ENCODE results near the gene RAB40B.
"Not testable (repeated sequence)": the region's sequence is repeated elsewhere in the genome, so short reads cannot be mapped to it uniquely, and the experiment has no call there.

The RAB40B gene, protein sequence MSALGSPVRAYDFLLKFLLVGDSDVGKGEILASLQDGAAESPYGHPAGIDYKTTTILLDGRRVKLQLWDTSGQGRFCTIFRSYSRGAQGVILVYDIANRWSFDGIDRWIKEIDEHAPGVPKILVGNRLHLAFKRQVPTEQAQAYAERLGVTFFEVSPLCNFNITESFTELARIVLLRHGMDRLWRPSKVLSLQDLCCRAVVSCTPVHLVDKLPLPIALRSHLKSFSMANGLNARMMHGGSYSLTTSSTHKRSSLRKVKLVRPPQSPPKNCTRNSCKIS

DNA sequence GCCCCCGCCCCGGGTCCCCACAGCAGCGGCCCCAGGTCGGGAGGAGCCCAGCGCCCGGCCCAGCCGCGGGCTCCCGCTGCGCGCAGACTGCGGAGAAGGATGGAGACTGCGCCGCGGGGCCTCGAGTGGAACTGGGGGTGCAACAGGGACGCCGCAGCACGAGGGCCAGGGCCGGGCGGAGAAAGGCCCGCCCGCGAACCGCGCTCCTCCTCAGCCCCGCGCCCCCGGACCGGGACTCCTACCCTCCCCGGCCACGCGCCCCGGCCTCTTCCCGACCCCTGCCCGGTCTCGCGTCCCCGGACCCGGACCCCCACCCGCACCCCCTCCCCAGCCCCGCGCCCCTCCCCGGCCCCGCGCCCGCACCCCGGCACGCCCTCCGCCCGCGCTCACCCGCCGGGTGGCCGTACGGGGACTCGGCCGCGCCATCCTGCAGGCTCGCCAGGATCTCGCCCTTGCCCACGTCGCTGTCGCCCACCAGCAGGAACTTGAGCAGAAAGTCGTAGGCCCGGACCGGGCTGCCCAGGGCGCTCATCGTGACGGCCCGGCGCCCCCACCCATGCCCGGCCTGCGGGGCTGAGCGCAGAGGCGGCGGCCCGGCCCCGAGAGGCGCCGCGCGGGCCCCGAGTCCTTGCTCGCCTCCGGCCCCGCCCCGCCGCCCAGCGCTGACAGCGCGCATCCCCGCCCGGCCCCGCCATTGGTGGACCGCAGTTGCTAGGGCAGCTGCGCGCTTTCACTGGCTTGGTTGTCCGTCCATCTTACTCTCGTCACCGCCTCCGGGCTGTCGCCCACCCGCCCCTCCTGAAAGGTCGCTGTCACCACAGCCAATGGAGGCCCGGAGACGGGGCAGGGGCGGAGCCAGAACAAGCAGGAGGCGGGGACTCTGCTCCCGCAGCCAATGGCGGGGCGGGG lies at the start of gene RAB40B:
RAB40B (minus strand) TSS at position 634 of the 909 bp plus-strand sequence; CDS start at position 532, 102 bp downstream.
- DNase-seq = peak; percentile 99

DNA sequence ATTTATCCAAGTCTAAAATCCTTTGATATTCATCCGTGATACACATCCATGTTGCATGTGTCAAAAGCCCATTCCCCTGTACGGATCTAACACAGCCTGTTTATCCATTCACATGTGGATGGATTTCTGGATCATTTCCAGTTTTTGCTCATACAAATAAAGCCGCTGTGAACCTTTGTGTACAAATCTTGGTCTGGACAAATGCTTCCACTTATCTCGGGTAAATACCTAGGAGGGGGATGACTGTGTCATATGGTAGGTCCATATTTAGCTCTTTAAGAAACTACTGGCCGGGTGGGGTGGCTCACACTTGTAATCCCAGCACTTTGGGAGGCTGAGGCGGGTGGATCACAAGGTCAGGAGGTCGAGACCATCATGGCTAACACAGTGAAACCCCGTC lies 47.0 kb upstream of the RAB40B start:
- DNase-seq = no peak

DNA sequence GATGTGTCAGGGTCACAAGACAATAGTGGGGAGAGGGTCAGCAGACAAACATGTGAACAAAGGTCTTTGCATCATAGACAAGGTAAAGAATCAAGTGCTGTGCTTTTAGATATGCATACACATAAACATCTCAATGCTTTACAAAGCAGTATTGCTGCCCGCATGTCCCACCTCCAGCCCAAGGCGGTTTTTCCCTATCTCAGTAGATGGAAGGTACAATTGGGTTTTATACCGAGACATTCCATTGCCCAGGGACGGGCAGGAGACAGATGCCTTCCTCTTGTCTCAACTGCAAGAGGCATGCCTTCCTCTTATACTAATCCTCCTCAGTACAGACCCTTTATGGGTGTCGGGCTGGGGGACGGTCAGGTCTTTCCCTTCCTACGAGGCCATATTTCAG lies 46.2 kb upstream of the RAB40B start:
- DNase-seq = not testable (repeated sequence)

DNA sequence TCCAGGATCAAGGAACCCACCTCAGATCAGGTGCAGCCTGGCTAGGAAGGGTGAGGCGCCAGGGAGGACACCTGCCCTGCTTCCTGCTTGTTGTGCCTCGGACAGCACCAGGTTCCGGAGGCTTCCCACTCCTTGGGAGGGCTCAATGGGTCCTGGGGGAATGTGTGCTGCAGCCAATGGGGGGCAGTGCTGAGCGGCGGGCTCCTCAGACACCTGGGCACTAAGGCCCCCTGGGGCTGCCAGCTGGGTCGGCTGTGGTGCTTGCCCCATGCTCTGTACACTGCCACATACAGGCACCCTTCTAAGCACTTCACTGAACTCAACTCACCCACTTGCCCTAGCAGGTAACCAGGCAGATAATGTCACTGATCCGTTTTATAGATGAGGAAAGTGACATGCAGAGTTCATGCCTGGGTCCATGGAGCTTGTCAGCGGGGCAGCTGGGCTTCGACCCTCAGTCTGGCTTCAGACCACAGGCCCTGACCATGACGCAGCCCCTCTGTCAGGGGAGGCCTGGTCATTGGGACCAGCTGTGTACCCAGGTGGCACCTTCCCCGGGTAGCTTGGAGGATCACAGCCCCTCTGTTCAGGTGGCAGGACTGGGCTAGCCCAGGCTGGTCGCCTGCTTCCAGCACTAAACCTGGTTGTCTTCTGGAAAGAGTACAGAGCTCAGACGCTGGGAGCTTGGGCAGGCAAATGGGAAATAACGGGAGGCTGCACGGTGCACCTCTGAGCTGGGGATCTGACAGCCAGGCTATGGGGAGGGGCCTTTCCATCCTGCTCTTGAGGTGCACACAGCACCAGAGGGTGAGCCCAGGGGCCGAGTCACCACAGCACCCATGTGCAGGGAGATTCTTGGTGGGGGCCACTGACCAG lies 45.1 kb upstream of the RAB40B start:
- DNase-seq = no peak

DNA sequence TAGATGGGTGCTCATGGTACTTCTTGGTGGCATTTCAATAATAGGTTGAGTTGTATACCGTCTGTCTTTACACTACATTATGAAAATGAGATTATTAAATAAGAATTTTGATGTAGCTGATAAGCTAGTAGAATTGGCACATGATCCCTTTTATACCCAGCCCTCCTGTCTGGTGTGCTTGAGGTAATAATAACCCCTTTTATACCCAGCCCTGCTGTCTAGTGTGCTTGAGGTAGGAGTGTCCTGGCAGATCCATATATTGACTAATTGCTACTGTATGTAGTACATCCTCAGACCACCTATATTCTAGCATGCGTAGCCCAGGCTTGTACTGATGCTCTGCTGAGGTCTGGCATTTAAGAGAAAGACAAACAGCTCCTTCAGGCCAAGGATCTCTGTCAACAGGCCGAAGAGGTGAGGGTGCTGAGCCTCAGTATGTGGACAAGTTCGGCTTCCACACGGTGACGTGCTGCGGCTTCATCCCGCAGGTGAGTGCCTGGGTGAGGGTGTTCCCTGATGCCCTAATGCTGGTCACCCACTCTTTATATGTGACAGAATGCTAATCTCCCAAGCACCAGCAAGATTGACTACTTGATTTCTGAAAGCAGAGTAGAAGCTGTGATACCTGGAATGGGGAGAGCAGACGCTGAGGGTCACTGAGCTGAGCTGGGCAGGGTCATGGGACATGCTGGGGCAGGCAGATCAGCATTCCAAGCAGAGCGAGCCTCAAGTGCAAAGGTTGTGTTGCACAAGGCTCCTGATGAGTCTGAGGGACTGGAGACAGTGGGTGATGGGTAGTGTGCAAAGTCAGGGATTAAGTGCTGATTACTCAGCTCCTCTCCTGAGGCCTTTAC lies 42.6 kb upstream of the RAB40B start:
- DNase-seq = no peak

DNA sequence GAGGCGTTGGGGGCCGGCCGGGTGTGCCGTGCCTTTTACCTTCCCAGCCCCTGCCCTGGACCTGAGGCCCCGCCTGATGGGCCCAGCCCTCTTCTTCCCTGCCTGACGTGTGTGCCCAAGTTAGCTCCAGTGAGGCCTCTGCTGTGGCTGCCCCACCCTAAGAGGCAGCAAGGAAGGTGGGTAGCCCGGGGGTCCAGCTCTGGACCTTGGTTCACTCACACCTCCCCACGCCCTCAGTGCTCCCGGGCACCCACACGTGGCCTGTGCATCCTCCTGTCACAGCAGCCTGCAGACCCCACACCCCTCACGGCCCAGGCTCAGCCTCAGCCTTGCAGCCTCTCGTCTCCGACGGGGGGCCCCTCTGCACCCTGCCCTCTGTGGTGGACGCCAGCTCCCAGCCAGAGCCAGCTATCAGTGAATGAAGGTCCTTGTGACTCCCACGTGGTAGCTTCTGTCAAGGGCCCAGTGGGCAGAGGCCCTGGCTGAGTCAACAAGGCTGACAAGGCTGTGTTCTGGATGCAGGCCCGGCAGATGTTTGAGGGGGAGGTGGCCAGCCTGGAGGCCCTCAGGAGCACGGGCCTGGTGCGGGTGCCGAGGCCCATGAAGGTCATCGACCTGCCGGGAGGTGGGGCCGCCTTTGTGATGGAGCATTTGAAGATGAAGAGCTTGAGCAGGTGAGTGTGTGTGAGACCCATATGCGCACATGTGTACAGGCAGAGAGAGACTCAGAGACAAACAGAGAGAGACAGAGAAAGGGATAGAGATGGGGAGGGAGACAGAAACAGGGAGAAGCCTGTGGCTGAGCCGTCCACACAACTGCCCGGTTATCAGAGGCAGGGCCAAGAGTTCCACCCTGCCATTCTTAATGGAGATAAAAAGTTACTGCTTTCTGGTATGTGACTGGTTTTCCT lies 39.7 kb upstream of the RAB40B start:
- no peak for DNase-seq

DNA sequence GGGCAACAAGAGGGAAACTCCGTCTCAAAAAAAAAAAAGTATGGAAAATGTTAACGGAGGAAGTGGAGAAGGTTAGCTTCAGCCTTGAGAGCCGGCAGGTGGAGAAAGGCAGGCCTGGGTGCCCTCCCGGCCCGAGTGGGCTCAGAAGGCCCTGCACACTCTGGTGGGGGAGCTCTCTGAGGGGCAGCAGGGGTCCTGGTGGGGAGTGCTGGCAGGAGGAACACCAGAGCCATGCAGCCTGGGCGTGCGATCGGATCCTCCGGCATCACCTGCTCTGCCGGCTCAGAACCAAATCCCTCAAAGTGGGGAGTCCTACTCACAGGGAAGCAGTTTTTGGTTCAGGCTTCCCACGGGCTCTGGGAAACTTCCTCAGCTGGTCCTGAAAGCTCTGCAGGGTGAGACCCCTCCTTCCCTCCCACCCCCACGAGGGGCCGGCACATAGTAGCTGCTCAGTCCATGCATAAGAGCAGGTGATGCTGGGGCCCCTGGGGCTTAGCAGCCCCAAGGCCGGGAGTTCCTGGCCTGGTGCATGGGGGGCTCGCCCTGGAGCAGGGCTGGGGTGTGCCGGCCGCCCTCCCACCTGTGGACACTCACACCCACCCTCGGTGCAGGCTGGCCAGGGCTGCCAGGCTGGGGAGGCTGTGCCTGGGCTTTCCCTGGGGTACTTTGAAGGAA lies 38.1 kb upstream of the RAB40B start:
- no peak for DNase-seq

DNA sequence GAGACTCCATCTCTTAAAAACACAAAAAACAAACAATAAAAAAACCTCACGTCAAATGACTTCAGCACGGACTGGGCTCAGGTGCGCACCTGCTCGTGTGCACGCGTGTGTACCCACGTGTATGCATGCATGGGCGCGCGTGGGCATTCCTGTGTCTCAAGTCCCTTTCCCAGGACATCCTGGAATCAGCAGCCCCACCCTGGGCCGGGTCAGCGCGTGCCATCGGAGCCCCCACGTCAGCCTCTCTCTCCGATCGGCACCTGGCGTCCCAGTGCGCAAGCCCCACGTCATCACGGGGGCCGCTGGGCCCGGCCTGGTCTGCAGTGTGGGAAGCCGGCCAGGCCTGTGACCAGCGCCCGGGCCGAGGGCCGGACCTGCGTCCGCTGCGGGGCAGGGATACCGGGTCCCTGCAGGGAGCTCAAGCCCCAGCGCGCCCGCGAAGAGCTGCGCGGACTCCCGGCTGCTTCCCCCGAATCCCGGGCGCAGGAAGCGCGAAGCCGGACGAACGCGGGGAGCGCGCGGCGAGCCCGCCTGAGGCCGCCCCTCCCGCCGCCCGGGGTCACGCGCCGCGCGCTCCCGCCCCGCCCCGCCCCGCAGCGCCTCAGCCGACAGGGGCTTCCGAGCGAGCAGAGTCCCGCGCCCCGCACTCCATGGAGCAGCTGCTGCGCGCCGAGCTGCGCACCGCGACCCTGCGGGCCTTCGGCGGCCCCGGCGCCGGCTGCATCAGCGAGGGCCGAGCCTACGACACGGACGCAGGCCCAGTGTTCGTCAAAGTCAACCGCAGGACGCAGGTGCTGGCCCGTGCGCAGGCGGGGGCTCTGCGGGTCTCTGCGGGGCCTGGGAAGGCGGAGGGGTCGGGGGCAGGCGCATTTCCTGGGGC lies 36.7 kb upstream of the RAB40B start, which contains the start of gene FN3K:
FN3K (plus strand) TSS at position 629 of the 880 bp plus-strand sequence; CDS start at position 651, 22 bp downstream.
- no peak for DNase-seq

DNA sequence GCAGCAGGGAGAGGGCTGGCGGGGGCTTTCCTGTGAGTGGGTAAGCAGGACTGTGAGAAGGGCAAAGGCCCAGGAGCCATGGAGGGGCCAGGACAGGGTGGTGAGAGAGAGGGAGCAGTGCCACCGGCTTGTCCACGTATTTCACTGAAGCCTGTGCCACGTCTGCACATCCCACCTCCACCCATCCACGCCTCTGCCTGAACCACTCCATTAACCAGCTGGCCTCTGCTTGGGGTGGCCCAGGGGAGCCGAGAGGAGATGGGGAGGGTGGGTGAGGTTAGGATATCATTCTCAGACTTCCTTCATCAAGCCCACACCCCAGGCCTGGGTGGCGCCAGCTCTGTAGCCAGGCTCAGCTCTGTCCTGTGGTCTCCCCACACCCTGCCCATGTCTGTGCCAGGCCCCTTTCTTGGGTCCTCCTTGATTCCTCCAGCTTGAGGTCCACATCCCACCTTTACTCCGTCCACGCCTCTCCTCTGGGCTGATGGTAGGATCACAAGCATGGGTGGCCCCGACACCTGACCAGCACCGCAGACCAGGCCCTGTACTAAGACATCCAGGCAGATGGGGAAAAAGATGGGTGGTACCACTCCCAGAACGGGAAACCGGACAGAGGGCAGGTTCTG lies 33.7 kb upstream of the RAB40B start:
- no peak for DNase-seq

DNA sequence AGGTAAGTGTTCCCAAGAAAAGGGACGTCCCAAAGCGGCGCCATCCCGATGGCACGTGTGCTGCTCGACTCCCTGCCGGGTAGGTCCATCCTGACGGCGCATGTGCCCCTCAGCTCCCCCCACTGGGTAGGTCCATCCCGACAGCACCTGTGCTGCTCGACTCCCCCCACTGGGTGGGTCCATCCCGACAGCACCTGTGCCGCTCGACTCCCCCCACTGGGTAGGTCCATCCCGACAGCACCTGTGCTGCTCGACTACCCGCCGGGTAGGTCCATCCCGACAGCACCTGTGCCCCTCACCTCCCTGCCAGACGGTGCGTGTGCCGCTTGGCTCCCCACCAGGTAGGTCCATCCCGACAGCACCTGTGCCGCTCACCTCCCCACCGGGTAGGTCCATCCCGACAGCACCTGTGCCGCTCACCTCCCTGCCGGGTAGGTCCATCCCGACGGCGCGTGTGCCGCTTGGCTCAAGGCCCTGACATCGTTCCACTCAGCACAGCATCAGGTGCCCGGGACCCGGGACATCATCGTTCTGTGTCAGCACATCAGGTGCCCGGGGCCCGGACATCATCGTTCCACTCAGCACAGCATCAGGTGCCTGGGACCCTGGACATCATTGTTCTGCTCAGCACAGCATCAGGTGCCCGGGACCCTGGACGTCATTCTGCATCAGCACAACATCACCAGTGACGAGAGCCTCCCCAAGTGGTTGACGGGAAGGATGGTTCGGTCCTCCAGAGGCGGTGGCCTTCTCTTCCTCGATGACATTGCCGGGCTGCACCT lies 31.2 kb upstream of the RAB40B start:
- DNase-seq = no peak

DNA sequence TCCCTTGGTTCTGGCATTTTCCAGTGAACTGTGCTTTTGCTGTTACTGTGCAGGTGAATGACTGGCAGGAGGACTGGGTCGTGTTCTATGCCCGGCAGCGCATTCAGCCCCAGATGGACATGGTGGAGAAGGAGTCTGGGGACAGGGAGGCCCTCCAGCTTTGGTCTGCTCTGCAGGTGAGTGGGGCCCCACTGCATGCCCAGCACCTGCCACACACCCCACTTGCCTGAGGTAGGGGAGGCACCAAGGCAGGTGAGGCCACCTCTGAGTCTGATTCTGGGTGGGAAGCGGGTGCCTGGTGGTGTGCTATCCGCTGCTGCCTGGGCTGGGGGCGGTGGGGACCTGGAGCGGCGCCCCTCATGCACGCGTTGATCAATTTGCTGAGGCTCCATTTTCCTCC lies 27.9 kb upstream of the RAB40B start:
- no peak for DNase-seq

DNA sequence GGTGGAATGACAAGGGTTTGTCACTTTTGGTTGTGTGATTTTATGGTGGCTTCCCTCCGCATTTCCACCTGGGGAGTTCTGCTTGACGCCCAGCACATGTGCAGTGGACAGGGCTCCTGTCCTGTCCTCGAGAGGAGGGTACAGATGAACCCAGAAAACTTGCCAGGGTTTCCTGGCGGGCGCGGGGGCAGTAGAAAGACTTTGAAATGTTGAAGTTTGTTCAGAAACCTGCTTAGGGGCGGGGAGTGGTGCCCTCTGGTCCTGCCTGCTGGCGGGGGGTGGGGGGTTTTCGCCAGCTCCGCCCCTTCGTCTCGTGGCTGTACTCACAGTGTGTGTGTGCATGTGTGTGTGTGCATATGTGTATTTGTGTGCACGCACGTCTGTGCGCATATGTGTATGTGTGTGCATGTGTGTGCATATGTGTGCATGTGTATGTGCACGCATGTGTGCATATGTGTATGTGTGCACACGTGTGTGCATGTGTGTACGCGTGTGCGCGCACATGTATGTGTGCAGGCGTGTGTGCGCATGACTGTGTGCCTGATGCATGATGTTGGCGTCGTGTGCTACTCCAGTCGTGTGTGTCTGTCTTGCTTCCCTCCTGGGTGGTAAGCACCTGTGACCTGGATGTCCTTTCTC lies 24.8 kb upstream of the RAB40B start:
- DNase-seq = no peak

DNA sequence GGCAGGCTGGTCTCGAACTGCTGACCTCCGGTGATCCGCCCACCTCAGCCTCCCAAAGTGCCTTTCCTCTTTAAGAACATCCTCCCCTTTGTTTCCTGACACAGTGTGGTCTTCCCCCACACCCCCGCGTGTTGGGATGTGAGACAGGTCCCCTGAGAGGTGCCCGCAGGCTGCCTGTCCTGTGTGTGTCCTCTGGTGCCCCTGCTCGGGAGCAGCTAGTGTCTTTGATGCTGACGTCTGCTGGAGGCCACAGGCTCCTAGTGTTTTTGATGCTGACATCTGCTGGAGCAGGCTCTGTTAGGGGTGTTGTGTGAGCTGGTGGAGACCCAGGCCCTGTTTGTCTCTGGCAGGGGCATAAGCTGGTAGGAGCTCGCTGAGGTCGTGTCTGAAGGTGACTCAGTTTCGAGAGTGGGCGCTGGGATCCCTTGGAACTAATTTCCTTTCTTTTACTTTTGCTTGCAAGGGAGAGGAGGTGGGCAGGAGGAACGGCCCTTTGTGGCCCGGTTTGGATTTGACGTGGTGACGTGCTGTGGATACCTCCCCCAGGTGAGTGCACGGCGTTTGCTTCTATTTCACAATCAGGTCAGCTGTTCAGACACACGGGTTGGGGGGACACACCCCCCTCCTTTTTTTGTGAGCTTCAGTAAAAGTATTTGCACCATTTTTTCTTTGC lies 24.0 kb upstream of the RAB40B start:
- no peak for DNase-seq

DNA sequence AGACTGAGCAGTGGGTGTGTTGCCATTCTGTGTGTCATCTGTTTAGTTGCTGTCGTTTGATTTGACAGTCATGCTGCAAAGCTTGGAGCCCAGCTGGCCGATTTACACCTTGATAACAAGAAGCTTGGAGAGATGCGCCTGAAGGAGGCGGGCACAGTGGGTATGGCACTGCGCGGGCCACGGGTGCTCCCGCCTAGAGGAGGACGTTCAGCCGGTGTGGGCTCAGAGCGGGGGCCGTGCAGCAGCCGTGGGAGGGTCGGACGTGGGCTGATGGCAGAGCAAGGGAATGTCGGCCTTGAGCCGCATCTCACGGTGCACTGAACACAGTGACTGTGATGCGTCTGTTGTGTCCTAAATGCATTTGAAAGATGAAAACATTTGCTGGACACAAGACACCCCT lies 21.7 kb upstream of the RAB40B start:
- no peak for DNase-seq

DNA sequence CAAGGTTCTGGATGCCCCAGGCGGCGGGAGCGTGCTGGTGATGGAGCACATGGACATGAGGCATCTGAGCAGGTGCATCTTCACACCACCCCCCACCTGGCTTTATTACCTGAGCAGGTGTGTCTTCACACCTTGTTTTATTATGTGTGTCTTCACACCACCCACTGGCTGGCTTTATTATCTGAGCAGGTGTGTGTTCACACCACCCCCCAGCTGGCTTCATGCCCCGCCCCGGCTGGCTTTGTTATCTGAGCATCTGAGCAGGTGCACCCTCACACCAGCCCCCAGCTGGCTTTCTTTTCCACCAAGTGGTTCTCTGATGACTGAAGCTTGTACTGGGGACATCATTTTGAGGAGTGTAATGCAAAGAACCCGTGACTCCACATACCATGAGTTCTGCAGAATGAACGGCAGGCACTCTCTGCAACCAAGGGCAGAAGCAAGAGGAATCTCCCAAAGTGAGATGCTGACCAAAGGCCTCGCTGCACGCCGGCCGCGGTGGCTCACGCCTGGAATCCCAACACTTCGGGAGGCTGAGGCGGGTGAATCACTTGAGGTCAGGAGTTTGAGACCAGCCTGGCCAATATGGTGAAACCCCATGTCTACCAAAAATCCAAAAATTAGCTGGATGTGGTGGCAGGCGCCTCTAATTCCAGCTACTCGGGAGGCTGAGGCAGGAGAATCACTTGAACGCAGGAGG lies 20.6 kb upstream of the RAB40B start:
- no peak for DNase-seq

Measured in activated CD4-positive, alpha-beta T cell treated with anti-CD3 and anti-CD28 coated beads, Interleukin-2, amount 50 U/mL, for 4 hours (primary cell).